ENCODE measurements around the gene CACNG7. TPM values are rescaled to one million over a fixed set of nuclear protein-coding genes. Genes with fewer than 3 reads are reported as not detected.

Gene CACNG7
- total and polyA plus RNA-seq, 2 experiments from 2014 or later: 0.11 to 0.60 TPM

GRCh38 chr19:53885036-53885435 lies 24.0 kb upstream of the CACNG7 start:
- H3K4me1 ChIP-seq (ENCODE audit: low read depth): peaks cover 8% of the 10 kb centered on the region
- peaks cover 36% of the 10 kb centered on the region for H3K27me3 ChIP-seq
- no peaks in the 10 kb centered on the region for H3K9me3 ChIP-seq (ENCODE audit: low read depth)
- no peak overlapping the region for H3K4me3 ChIP-seq
- H3K27ac ChIP-seq: no peak overlapping the region
- TF ChIP-seq CTCF (IDR thresholded peaks at IDR 0.05; ENCODE audit: low read depth, low read length): no peak
- H3K36me3 ChIP-seq: no peaks in the 10 kb centered on the region
- no peak for DNase-seq (ENCODE audit: low read depth in 1 of 2, low spot score in 1 of 2)

GRCh38 chr19:53892301-53892980 lies 16.6 kb upstream of the CACNG7 start:
- no peak overlapping the region for H3K27ac ChIP-seq
- no peaks in the 10 kb centered on the region for H3K36me3 ChIP-seq
- peaks cover 3% of the 10 kb centered on the region for H3K27me3 ChIP-seq
- no peaks in the 10 kb centered on the region for H3K4me1 ChIP-seq (ENCODE audit: low read depth)
- H3K9me3 ChIP-seq (ENCODE audit: low read depth): no peaks in the 10 kb centered on the region
- H3K4me3 ChIP-seq: no peak overlapping the region
- TF ChIP-seq CTCF (IDR thresholded peaks at IDR 0.05; ENCODE audit: low read depth, low read length): no peak
- no peak for DNase-seq (ENCODE audit: low read depth in 1 of 2, low spot score in 1 of 2)

- H3K9me3 ChIP-seq (ENCODE audit: low read depth): no peaks in the 10 kb centered on the region
- no peak for DNase-seq (ENCODE audit: low read depth in 1 of 2, low spot score in 1 of 2)
- TF ChIP-seq CTCF (IDR thresholded peaks at IDR 0.05; ENCODE audit: low read depth, low read length): no peak
- H3K27me3 ChIP-seq: peaks cover 7% of the 10 kb centered on the region
- no peaks in the 10 kb centered on the region for H3K4me1 ChIP-seq (ENCODE audit: low read depth)
- H3K4me3 ChIP-seq: no peak overlapping the region
- no peak overlapping the region for H3K27ac ChIP-seq
- no peaks in the 10 kb centered on the region for H3K36me3 ChIP-seq
Observed at GRCh38 chr19:53892981-53893325, 16.1 kb upstream of the CACNG7 start.

- H3K4me3 ChIP-seq: no peak overlapping the region
- H3K36me3 ChIP-seq: no peaks in the 10 kb centered on the region
- H3K27me3 ChIP-seq: peaks cover 12% of the 10 kb centered on the region
- no peaks in the 10 kb centered on the region for H3K4me1 ChIP-seq (ENCODE audit: low read depth)
- H3K27ac ChIP-seq: no peak overlapping the region
- no peaks in the 10 kb centered on the region for H3K9me3 ChIP-seq (ENCODE audit: low read depth)
- TF ChIP-seq CTCF (IDR thresholded peaks at IDR 0.05; ENCODE audit: low read depth, low read length): no peak
- DNase-seq (ENCODE audit: low read depth in 1 of 2, low spot score in 1 of 2): no peak
Observed at GRCh38 chr19:53894707-53895106, 14.4 kb upstream of the CACNG7 start.

GRCh38 chr19:53896682-53897081 lies 12.4 kb upstream of the CACNG7 start:
- Histone ChIP-seq H3K27me3 (peaks cover 12% of the 10 kb centered on the region), H3K4me3 (no peak overlapping the region), H3K27ac (no peak overlapping the region), H3K36me3 (no peaks in the 10 kb centered on the region), H3K4me1 (ENCODE audit: low read depth) (no peaks in the 10 kb centered on the region), H3K9me3 (ENCODE audit: low read depth) (no peaks in the 10 kb centered on the region)
- no peak for TF ChIP-seq CTCF (IDR thresholded peaks at IDR 0.05; ENCODE audit: low read depth, low read length)
- DNase-seq (ENCODE audit: low read depth in 1 of 2, low spot score in 1 of 2): no peak
